Progenitor cell of endocrine pancreas (in vitro differentiated cells): Measurements from ENCODE around the gene TEX13A. TPM values are rescaled to one million over a fixed set of nuclear protein-coding genes. Genes with fewer than 3 reads are reported as not detected.

Experiments
- DNase-seq: peaks from one replicate; pipeline ENCODE4 v3.0.0; 2021; ENCODE audit warnings: low spot score; ENCODE audit not compliant: unreplicated experiment
- H3K27ac Mint-ChIP-seq: 2 replicates; pipeline ENCODE4 v1.8.0; 2021; ENCODE audit warnings: mild to moderate bottlenecking, moderate library complexity, mixed read lengths
- H3K27me3 Mint-ChIP-seq: 2 replicates; pipeline ENCODE4 v1.8.0; 2021; ENCODE audit warnings: mixed read lengths
- H3K36me3 Mint-ChIP-seq: 2 replicates; pipeline ENCODE4 v1.8.0; 2022; ENCODE audit warnings: mixed read lengths; ENCODE audit not compliant: insufficient read depth
- H3K4me1 Mint-ChIP-seq: 2 replicates; pipeline ENCODE4 v1.8.0; 2021; ENCODE audit warnings: low read depth, mixed read lengths
- H3K4me3 Mint-ChIP-seq: 2 replicates; pipeline ENCODE4 v1.8.0; 2021; ENCODE audit warnings: low read depth, mild to moderate bottlenecking, moderate library complexity, mixed read lengths
- H3K9me3 Mint-ChIP-seq: 2 replicates; pipeline ENCODE4 v1.8.0; 2021; ENCODE audit warnings: low read depth, mixed read lengths
- long read RNA-seq: library from polyadenylated mRNA; unstranded; transcript quantifications from one replicate; pipeline ENCODE4 v2.0.0, GENCODE V29; 2020
- total RNA-seq: library from RNA; stranded (reverse); gene quantifications from 2 replicates; pipeline ENCODE4 v1.2.1, GENCODE V29; 2021
- TF ChIP-seq, protein P1 (sequence below): fragments of 200-600 bp; sonication (generic); IDR thresholded peaks from one replicate; pipeline ENCODE4 v1.5.0; 2021; ENCODE audit warnings: antibody characterized with exemption, mild to moderate bottlenecking; ENCODE audit not compliant: unreplicated experiment

The TEX13A gene, protein sequence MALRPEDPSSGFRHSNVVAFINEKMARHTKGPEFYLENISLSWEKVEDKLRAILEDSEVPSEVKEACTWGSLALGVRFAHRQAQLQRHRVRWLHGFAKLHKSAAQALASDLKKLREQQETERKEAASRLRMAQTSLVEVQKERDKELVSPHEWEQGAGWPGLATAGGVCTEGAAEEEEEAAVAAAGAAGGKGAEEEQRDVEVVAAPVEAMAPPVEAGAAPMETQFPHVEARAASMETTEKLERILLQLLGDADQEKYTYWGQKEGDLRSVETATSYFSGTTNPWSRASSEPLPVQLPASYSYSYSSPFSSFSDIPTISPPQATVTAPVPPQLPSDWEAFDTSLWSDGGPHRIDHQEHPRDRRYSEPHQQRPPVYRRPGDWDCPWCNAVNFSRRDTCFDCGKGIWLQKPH
- total RNA-seq: not detected in 2 replicates
- long read RNA-seq: 0 reads

DNA sequence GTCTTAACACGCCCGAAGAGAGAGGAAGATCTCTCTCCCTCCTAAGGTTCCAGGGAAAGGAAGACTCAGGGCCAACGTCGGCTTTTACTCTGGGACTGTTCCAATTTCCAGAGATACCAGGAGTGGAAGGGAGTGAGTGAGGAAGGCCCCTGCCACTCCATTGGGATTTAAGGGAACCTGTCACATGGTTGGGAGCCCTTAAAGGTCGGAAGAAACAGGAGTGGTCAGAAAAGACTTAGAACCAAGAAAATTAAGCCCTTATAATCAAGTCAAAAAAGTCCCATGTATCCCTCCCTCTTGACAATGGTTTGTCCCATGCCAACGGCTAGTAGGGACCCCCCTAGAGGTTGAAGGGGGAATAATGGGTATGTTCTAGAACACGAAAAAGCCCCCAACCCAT lies at the start of gene TEX13A:
TSS of gene TEX13A (minus strand) at position 59 of the 400 bp plus-strand sequence. CDS start 297 bp downstream, outside the sequence.
- Mint-ChIP-seq H3K27me3 (no peaks in the 10 kb centered on the region), H3K27ac (no peak within 1 kb of the TSS), H3K9me3 (peaks cover 41% of the 10 kb centered on the region), H3K4me1 (no peaks in the 10 kb centered on the region), H3K36me3 (no peaks in the 10 kb centered on the region), H3K4me3 (no peak within 1 kb of the TSS)
- DNase-seq: no peak
- TF ChIP-seq, protein P1, sequence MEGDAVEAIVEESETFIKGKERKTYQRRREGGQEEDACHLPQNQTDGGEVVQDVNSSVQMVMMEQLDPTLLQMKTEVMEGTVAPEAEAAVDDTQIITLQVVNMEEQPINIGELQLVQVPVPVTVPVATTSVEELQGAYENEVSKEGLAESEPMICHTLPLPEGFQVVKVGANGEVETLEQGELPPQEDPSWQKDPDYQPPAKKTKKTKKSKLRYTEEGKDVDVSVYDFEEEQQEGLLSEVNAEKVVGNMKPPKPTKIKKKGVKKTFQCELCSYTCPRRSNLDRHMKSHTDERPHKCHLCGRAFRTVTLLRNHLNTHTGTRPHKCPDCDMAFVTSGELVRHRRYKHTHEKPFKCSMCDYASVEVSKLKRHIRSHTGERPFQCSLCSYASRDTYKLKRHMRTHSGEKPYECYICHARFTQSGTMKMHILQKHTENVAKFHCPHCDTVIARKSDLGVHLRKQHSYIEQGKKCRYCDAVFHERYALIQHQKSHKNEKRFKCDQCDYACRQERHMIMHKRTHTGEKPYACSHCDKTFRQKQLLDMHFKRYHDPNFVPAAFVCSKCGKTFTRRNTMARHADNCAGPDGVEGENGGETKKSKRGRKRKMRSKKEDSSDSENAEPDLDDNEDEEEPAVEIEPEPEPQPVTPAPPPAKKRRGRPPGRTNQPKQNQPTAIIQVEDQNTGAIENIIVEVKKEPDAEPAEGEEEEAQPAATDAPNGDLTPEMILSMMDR: no peak

DNA sequence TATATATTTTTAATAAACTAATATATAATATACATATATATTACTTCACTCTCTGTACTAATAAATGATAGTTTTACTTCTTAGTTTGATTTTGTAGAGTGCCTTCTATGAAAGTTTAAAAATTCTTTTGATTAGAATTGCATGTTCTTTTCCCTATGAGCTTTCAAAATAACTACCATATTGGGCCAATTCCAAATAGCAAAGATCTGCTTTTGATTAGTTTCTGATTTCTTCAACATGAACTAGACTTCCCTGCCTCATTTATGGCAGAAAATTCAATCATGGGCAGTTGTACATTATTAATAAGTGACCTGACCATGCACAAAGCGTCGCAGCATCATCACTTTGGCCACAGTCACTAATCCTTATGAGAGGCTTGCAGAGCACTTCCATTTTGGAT lies 48.9 kb upstream of the TEX13A start:
- TF ChIP-seq, protein P1: no peak
- no peak overlapping the region for H3K4me3 Mint-ChIP-seq
- H3K36me3 Mint-ChIP-seq: peaks cover 2% of the 10 kb centered on the region
- H3K4me1 Mint-ChIP-seq: peaks cover 13% of the 10 kb centered on the region
- H3K27me3 Mint-ChIP-seq: no peaks in the 10 kb centered on the region
- no peak overlapping the region for H3K27ac Mint-ChIP-seq
- H3K9me3 Mint-ChIP-seq: peaks cover 15% of the 10 kb centered on the region
- no peak for DNase-seq

DNA sequence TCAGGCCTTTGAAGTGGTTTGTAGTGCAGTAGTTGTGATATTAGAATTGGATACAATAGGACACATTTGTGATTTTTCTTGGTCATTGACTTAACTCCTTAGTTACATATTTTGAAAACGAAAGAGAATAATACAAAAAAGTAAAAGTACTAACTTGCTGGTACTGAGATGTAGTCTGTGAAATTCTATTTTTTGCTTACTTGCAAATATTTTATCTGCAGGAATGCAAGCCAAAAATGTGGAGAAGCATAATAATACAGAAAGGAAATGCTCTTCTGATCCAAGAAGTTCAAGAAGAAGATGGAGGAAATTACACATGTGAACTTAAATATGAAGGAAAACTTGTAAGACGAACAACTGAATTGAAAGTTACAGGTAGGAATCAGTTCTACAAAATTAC lies 46.7 kb upstream of the TEX13A start:
- Mint-ChIP-seq H3K27ac (no peak overlapping the region), H3K27me3 (no peaks in the 10 kb centered on the region), H3K9me3 (peaks cover 23% of the 10 kb centered on the region), H3K4me1 (peaks cover 4% of the 10 kb centered on the region), H3K36me3 (peaks cover 2% of the 10 kb centered on the region), H3K4me3 (no peak overlapping the region)
- TF ChIP-seq, protein P1: no peak
- no peak for DNase-seq

DNA sequence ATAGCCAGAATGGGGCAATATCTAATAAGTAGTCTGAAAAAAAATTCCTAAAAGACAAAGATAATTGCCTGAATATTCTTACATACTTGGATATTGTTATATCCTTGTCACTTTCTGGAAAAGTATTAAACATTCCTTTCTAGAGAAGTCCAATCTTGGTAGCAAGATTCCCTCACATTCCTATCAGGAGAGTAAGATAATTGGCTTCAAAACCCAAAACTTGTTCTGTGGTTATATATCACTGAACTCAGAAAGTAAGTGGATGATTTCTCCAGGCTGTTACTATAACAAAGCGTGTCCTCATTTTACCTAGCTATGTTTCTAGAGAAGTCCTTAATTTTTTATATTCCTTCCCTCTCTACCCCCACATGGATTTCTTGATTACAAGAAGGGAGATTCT lies 46.0 kb upstream of the TEX13A start:
- H3K4me1 Mint-ChIP-seq: peaks cover 5% of the 10 kb centered on the region
- no peak for DNase-seq
- peaks cover 25% of the 10 kb centered on the region for H3K9me3 Mint-ChIP-seq
- H3K4me3 Mint-ChIP-seq: no peak overlapping the region
- TF ChIP-seq, protein P1: no peak
- no peak overlapping the region for H3K27ac Mint-ChIP-seq
- peaks cover 2% of the 10 kb centered on the region for H3K36me3 Mint-ChIP-seq
- no peaks in the 10 kb centered on the region for H3K27me3 Mint-ChIP-seq

DNA sequence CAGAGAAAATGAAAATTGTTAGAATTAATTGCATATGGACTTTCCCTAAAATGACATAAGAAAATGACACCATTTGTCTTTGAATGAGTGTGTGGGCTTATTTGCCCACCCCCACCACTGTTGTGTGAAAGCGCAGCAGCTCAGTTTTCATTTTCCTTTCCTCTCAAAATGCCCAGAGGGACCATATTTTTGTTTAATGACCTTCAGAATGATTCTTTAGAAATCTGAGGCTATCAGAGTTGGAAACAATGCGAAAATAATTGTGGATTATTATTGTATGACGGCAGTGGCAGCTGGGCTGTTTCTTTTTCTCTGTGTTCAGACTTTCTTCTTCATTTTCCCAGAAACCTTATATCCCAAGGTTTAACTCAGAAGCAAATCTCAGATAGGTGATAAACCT lies 44.6 kb upstream of the TEX13A start:
- Mint-ChIP-seq H3K27ac (no peak overlapping the region), H3K4me1 (peaks cover 3% of the 10 kb centered on the region), H3K9me3 (peaks cover 23% of the 10 kb centered on the region), H3K36me3 (no peaks in the 10 kb centered on the region), H3K4me3 (no peak overlapping the region), H3K27me3 (no peaks in the 10 kb centered on the region)
- DNase-seq: no peak
- TF ChIP-seq, protein P1: no peak
